Measurements from ENCODE around the gene TESK2.
"Not testable (repeated sequence)": the region's sequence is repeated elsewhere in the genome, so short reads cannot be mapped to it uniquely, and the experiment has no call there.

The TESK2 gene

DNA sequence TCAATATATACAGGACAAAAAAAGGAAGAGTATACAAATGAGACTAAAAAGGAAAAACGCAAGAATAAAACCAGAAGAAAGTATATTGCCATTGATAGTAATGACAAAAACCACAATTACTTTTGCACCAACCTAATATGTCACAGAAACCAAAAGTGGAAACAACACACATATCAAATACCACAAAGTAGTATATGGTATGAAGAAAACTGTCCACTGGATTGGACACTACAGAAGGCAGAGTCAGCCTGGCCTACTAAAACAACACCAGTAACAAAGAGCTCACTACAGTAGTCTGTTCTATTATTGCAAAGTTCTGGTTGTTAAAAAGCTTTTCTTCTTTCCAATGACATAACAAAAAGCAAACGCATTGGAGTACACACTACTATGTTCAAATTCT lies 17.7 kb downstream of the TESK2 start:
- DNase-seq (ENCODE audit: low spot score), result no peak

DNA sequence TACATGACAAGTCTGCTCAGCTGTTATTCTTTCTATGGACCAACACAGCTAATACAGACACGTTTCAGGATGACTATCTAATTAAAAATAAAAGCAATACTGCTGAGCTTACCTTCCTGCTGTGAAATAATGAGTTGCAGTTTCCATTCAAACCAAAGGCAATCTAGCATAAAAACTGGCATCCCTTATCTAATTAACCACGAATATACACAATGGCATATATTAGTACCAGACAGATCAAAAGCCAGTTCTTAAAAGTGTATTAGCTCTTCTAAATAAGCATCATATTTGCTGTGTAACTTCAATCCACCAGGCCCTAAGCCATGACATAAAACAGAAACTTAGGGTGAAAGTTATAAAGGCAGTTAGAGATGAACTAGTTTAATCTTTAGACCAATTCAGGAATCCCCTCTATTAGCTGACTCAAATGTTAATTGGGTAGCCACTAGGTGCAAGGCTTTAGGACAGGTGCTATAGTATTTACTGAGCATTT lies 20.6 kb downstream of the TESK2 start:
- DNase-seq (ENCODE audit: low spot score), result no peak

DNA sequence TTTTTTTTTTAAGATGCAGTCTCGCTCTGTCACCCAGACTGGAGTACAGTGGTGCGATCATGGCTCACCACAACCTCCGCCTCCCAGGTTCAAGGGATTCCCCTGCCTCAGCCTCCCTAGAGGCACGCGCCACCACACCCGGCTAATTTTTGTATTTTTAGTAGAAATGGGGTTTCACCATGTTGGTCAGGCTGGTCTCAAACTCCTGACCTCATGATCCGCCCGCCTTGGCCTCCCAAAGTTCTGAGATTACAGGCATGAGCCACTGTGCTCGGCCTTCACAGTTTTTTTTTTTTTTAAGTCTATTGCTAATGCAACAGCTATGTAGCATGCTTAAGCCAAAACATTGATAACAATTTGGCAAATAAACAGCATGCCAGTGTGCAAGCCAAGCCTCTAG lies 23.6 kb downstream of the TESK2 start:
- DNase-seq (ENCODE audit: low spot score), result not testable (repeated sequence)

DNA sequence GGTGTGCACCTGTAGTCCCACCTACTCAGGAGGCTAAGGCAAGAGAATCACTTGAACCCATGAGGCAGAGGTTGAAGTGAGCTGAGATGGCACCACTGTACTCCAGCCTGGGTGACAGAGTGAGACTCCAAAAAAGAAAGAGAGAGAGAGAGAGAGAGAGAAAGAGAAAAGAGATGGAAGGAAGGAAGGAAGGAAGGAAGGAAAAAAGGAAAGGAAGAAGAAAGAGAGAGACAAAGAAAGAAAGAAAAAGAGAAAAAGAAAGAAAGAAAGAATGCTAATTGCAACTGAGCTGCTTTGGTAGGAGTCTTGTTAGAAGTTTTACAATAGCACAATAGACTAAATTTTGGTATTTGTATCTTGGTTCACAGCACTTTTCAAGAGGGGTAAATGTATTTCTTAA lies 25.7 kb downstream of the TESK2 start:
- DNase-seq (ENCODE audit: low spot score), result no peak

DNA sequence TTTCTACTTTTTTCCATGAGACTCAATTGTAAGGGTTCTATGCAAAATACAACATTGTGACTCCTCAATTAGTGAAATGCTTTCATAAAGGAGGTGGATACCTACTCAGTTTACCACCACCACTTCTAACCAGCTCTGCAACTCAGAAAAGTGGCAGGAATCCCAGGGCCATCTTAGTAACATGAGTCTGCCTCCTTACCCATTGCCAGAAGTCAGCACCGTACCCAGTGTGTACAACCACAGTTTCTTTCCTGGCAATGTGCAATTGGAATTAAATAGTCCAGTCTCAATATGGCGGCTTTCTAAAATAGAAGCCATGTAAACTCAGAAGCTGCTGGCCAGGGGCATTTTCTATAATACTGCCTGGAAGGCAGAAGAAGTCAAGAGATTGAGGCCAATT lies 32.1 kb downstream of the TESK2 start:
- no peak for DNase-seq (ENCODE audit: low spot score)

DNA sequence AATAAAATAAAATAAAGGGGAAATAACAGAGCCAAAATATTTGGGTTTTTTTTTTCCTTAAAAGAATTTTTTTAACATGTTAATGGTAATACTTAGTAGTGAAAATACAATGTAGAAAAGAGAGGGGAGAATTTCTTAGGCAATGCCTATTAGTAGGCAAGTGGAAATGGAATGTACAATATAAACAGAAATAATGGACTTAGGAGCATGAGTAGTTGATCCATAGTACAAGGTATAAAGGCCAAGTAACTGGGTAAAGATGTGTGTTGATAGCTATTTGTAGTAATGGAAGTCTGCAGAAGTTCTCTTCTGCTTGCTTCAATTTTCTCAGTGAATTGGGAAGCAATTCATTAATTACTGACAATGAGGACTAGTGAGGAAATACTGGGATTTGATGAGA lies 34.4 kb downstream of the TESK2 start:
- DNase-seq (ENCODE audit: low spot score), result no peak

DNA sequence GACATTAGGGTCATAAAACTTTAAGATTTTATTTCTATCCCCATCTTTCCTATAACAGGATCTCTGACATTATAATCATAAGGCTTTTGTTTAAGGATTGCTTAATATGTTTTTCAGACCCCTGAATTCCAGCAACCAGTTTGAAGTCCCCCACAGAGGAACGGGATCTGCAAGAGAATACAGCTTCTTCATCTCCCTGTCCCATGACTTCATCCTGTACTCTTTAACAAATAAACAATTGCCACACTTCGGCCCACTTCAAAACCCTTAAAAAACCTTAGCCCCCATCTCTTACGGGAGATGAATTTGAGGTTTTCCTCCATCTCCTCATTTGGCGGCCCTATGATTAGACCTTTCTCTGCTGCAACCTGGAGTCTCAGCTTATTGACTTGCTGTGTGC lies 35.8 kb downstream of the TESK2 start:
- DNase-seq (ENCODE audit: low spot score), result no peak

DNA sequence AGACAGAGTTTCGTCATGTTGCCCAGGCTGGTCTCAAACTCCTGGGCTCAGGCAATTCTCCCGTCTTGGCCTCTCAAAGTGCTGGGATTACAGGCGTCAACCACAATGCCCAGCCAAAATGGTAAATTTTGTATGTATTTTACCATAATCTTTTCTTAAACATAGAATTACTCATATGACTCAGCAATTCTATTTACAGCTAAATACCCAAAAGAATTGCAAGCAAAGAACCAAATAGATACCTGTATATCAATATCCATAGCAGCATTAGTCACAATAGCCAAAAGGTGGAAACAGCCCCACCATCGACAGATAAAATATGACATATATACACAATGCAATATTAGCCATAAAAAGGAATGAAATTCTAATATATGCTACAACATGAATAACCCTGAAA lies 36.5 kb downstream of the TESK2 start:
- no peak for DNase-seq (ENCODE audit: low spot score)

DNA sequence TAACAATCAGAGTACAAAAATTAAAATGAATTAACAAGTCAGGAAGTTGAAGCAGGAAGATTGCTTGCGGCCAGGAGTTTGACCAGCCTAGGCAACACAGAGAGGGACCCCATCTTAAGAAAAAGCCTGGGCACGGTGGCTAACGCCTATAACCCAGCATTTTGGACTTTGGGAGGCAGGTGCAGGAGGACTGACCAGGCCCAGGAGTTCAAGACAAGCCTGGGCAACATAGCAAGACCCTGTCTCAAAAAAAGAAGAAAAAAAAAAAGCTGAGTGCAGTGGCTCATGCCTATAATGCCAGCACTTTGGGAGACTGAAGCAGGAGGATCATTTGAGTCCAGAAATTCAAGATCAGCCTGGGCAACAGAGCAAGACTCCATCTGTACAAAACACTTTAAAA lies 38.5 kb downstream of the TESK2 start:
- DNase-seq (ENCODE audit: low spot score), result no peak

DNA sequence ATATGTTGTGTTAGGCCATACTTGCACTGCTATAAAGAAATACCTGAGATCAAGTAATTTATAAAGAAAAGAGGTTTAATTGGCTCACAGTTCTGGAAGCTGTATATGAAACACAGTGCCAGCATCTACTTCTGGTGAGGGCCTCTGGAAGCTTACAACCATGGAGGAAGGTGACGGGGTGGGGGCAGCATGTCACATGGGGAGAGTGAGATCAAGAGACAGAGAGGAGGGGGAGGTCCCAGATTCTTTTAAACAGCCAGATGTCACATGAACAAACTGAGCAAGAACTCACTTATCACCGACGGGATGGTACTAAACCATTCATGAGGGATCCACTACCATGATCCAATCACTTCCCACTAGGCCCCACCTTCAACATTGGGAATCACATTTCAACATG lies 42.6 kb downstream of the TESK2 start:
- DNase-seq (ENCODE audit: low spot score), result no peak

DNA sequence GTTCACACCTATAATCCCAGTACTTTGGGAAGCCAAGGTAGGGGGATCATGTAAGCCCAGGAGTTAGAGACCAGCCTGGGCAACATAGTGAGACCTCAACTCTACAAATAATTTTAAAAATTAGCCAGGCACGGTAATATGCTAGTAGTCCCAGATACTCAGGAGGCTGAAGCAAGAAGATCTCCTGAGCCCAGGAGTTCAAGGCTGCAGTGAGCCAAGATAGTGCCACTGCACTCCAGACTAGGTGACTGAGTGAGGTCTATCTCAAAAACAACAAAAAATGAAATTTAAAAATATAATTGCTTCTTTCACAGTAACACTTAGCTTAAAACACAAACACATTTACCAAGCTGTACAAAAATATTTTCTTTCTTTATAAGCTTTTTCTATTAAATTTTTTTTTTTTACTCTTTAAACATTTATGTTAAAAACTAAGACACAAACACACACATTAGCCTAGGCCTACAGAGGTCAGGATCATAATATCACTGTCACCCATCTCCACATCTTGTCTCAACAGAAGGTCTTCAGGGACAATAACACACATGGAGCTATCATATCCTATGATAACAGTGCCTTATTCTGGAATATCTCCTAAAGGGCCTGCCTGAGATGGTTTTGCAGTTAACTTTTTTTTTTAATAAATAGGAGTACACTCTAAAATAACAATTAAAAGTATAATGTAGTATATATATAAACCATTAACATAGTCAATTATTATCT lies 43.9 kb downstream of the TESK2 start:
- no peak for DNase-seq (ENCODE audit: low spot score)

DNA sequence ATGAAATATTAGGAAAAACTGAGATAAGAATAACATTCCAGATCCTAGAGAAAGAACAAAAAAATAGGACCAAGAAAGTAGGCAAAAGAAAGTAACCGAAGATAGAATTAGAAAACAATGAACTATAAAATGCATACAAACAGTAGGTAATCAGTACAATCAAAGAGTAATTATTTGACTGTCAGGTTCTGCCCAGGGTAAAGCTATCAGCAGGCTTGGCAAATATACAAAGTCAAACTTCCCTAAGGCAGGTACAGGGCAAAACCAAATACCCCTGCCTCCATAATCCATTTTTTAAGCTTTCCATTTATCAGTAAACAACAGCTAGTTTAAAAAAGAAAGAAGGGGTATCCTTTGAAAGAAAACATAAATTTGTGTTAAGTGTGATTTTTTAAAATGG lies 44.4 kb downstream of the TESK2 start:
- no peak for DNase-seq (ENCODE audit: low spot score)

DNA sequence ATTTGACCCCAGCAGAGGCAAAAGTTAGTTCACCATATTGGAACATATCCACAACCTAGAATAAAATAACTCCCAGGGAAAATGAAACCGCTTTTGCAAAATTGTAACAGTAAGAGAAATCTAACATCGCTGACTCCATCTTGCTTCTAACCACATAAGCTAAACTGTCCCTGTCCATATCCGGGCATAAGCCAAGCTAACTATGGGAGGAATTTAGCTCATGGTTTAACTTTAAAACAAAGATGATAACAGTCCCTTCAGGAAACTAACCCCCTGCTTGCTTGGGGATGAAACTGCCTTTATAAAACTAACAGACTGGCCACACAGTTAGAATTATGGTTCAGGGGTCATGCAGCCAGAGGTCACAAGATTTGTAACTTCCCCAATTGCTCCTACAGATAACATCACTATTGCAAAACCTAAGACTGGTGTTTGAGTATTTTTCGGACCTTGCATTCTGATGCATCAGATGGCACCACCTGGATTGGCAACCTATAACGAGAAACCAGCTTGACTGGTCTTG lies 46.3 kb downstream of the TESK2 start:
- DNase-seq (ENCODE audit: low spot score), result no peak

DNA sequence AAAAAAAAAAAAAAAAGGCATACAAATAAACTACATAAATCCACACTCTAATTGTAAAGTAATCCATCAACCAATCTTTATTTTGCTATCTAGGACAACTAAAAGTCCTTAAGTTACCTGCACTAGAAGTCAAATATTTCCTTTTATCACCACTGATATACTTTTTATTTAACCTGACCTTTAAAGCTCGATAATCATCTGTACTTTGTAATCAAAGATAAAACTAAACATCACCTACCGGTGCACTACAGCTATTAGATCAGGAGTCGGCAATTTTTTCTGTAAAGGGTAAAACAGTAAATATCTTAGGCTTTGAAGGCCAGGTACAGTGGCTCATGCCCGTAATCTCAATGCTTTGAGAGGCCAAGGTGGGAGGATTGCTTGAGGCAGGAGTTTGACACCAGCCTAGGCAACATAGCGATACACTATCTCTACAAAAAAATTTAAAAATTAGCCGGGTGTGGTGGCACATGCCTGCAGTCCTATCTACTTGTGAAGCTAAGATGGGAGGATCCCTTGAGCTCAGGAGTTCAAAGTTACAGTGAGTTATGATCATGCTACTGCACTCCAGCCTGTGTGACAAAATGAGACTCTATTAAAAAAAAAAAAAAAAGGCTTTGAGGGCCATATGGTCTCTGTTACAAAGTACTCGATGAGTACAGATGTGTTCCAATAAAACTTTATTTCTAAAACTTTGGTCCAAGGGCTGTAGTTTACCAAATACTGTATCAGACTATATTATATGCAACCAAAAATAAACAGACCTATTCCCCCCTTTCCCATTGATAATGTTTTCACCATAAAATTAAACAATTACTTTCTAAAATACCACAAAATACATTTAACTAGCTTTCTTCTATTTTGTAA lies 47.1 kb downstream of the TESK2 start:
- DNase-seq (ENCODE audit: low spot score), result no peak

DNA sequence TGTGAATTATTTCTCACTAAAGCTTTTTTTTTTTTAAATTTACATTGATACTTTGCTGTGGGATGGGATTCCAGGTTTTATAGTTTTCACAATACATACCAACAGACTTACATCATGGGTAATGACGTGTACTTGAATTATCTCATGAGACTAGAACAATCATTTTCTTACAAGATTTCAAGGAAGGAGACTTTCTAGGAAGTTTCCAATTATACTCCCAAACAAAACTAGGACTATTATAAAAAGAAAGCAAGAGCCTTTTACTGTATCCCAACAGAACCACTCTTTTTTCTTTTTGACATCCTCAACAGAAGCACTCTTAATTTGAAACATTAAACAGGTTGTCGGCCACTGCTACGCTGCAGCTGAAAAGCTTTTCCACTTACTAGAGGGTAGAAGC lies 48.7 kb downstream of the TESK2 start:
- DNase-seq (ENCODE audit: low spot score), result no peak

DNA sequence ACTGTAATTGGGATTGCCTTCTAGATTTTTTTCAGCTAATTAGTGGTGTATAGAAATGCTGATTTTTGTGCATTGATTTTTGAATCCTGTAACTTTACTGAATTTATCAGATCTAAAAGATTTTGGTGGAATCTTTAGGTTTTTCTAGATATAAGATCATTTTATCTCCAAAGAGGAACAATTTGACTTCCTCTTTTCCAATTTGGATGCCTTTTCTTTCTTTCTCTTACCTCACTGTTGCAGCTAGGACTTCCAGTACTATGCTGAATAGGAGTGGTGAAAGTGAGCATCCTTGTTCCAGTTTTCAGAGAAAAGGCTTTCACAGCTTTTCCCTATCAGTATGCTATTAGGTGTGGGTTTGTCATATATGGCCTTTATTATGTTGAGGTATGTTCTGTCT lies 53.6 kb downstream of the TESK2 start:
- no peak for DNase-seq (ENCODE audit: low spot score)

DNA sequence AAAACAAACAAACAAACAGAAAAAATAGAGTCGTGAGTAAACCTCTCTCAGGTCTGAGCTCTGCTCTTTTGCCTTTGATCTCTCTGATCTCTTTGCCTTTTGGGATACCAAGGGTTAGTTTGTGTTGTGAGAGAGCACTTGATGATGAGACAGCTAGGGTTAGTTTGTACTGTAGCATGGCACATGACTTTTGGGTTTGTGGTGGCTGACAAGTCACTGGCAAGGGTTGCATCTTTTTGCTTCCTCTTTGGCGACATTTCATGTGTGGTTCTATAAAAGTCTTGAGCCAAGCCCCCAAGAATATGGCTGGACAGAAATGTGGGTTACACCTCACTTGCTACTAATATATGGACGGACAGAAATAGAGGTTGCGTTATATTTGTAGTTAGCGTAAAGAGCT lies 60.5 kb downstream of the TESK2 start:
- no peak for DNase-seq (ENCODE audit: low spot score)

DNA sequence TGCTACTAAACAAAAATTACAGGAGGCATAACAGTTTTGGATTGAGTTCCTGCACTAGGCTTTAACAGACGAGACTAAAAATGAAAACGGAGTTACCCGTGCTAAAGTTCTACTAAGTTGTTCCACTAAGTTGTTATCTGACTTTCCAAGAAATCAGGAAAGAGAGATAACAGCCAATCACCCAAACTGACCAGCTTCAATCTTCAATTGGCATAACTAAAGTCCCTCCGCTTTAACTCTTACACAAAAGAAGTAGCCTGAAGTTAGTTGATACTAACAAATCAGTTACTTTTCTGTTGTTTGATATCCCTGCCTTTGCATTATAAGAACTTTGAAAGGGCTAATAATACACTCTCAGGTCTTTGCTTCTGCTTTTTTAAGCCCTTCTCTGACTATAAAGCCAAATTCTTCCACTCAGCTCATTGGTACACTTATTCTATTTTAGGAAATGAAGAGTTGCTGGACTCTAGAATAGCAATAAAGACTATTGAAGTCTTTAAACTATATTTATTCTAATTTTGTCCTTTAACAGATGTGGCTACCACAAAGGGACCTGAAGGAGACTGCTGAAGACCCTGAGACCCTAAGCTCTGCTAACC lies 61.3 kb downstream of the TESK2 start:
- DNase-seq (ENCODE audit: low spot score), result no peak

DNA sequence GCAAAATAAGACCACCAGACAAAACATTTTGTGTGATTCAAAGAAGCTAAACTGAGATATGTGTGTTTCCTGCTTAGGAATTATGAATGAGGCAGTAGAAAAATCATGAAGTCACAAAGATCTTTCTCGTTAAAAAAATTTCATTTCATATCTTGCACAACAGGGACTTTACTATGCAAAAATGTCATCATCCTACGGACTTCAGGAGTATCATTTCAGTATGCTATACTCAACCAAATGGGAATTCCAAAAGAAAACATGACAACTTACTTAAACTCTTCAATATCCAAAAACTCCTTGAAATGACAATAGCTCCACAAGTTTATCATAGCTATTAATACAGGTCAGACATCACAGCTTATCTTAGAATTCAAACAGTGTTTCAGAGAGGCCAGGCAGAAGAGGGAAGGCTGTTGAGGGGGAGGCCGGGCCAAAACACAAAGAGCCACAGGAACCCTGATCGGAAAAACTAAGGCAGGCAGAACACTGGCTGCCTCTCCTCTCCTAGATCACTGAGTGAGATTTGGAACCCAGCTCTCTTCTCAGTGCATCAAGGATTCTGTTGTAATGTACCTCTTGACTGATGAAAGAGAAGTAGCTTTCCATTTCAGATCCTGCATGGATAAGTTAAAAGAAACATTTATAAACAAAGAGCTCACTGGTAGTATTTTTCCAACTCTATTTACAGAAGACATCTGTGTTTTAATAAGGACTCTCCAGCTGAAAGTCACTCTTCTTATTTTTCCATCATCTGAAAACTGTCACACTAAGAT lies 66.9 kb downstream of the TESK2 start:
- DNase-seq (ENCODE audit: low spot score), result no peak

DNA sequence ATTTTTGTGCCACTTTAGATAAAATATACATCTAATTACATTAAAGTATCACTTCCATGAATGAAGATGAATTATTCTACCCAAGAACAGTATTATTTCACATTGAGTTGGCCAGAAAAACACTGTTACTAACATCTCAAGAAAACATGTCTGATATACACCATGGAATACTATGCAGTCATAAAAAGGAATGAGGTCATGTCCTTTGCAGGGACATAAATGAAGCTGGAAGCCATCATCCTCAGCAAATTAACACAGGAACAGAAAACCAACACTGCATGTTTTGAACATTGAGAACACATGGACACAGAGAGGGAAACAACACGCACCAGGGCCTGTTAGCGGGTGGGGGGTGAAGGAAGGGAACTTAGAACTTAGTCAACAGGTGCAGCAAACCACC lies 69.0 kb downstream of the TESK2 start:
- no peak for DNase-seq (ENCODE audit: low spot score)

DNA sequence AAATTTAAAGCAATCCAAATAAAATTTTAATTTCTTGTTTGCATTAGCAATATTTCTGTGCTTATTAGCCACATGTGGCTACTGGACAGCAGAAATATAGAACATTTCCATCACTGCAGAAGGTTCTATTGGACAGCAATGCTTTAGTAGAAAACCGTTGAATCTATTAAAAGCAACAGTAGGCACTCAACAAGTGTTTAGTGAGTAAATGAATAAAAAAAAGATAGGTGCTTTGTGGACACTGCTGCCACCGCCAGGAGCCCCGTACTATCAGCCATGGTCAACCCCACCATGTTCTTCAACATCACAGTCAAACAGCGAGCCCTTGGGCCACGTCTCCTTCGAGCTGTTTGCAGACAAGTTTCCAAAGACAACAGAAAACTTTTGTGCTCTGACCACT lies 76.2 kb downstream of the TESK2 start:
- DNase-seq (ENCODE audit: low spot score), result no peak

DNA sequence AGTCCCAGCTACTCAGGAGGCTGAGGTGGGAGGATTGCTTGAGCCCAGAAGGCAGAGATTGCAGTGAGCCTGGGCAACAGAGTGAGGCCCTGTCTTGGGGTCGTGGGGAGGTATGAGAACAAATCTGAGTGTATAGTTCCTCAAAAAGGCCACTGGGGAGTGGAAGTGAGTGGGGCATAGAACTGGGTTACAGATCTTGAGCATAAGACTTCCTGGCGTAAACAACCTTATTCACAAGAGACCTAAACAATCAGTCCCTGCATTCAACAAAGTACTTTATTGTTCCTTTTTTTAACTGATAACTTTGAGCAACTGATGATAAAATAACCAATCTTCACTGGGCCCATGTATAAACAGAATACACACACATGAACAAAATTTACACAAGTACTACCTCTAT lies 78.1 kb downstream of the TESK2 start:
- no peak for DNase-seq (ENCODE audit: low spot score)
